ENCODE data around the gene PSMA4.
A peak's percentile ranks its signal among the peaks of the same experiment; 100 is the strongest.
"Not testable (repeated sequence)": the region's sequence is repeated elsewhere in the genome, so short reads cannot be mapped to it uniquely, and the experiment has no call there.

Gene PSMA4

GRCh38 chr15:78540141-78540870, at the start of gene PSMA4:
PSMA4 (plus strand) TSS chr15:78540444; CDS start chr15:78541928, 1,484 bp downstream.
- DNase-seq = peak; percentile 88

- no peak for DNase-seq
Observed at GRCh38 chr15:78492872-78493271, 47.4 kb upstream of the PSMA4 start.

- DNase-seq = no peak
Observed at GRCh38 chr15:78501857-78502256, 38.4 kb upstream of the PSMA4 start.

- no peak for DNase-seq
Observed at GRCh38 chr15:78502641-78503040, 37.6 kb upstream of the PSMA4 start.

- DNase-seq = peak; percentile 91
Observed at GRCh38 chr15:78506971-78507830, 33.0 kb upstream of the PSMA4 start, which contains the start of gene HYKK. HYKK (plus strand) TSS chr15:78507577; CDS start chr15:78513089, 5,512 bp downstream.

GRCh38 chr15:78507831-78508160, 32.4 kb upstream of the PSMA4 start:
- no peak for DNase-seq

- no peak for DNase-seq
Observed at GRCh38 chr15:78508272-78508671, 32.0 kb upstream of the PSMA4 start.

GRCh38 chr15:78509726-78510312, 30.4 kb upstream of the PSMA4 start:
- peak; percentile 18 for DNase-seq

- DNase-seq = not testable (repeated sequence)
Observed at GRCh38 chr15:78520035-78520434, 20.2 kb upstream of the PSMA4 start.

- DNase-seq = no peak
Observed at GRCh38 chr15:78524230-78524629, 16.0 kb upstream of the PSMA4 start.

GRCh38 chr15:78527325-78527724, 12.9 kb upstream of the PSMA4 start:
- no peak for DNase-seq

GRCh38 chr15:78533331-78533730, 6.9 kb upstream of the PSMA4 start:
- no peak for DNase-seq

GRCh38 chr15:78536134-78536533, 4.1 kb upstream of the PSMA4 start:
- DNase-seq = no peak

- no peak for DNase-seq
Observed at GRCh38 chr15:78537266-78537905, 2.9 kb upstream of the PSMA4 start.

GRCh38 chr15:78538358-78538757, 1.9 kb upstream of the PSMA4 start:
- DNase-seq = no peak

GRCh38 chr15:78539464-78540140, 642 bp upstream of the PSMA4 start:
- DNase-seq = not testable (repeated sequence)

GRCh38 chr15:78540871-78541743, 863 bp downstream of the PSMA4 start:
- DNase-seq = no peak

GRCh38 chr15:78541744-78542034, 1.4 kb downstream of the PSMA4 start:
- no peak for DNase-seq

GRCh38 chr15:78542647-78543046, 2.4 kb downstream of the PSMA4 start:
- no peak for DNase-seq

GRCh38 chr15:78550194-78550593, 9.9 kb downstream of the PSMA4 start:
- DNase-seq = no peak

- DNase-seq = no peak
Observed at GRCh38 chr15:78550815-78551214, 10.6 kb downstream of the PSMA4 start.

GRCh38 chr15:78551902-78552301, 11.7 kb downstream of the PSMA4 start:
- no peak for DNase-seq

Data from RPMI8226 (cell line).